Measurements from ENCODE around the gene SMARCD1.

Gene SMARCD1

GRCh38 chr12:50042693-50043092 is 42.4 kb upstream of the SMARCD1 start:
- no peaks in the 10 kb centered on the region for H4K20me1 ChIP-seq (ENCODE audit: low read depth, low read length)
- no peak overlapping the region for H3K4me3 ChIP-seq (ENCODE audit: insufficient read depth, low read length, poor library complexity, severe bottlenecking)
- H3F3A ChIP-seq (ENCODE audit: insufficient read depth): no peaks in the 10 kb centered on the region
- TF ChIP-seq EZH2phosphoT487 (conservative IDR thresholded peaks at IDR 0.05; ENCODE audit: low read length): no peak
- no peak for TF ChIP-seq CTCF (IDR thresholded peaks at IDR 0.05; ENCODE audit: insufficient read depth, low read length, poor library complexity, severe bottlenecking)
- H3K9ac ChIP-seq (ENCODE audit: low read length): no peak overlapping the region
- no peaks in the 10 kb centered on the region for H3K9me3 ChIP-seq (ENCODE audit: insufficient read depth, low read length)
- no peaks in the 10 kb centered on the region for H3K79me2 ChIP-seq (ENCODE audit: insufficient read depth, low read length)
- no peak overlapping the region for H3K4me2 ChIP-seq (ENCODE audit: low read depth, low read length, poor library complexity, severe bottlenecking)
- H3K36me3 ChIP-seq (ENCODE audit: low read length): no peaks in the 10 kb centered on the region
- H3K27me3 ChIP-seq (ENCODE audit: low read length): no peaks in the 10 kb centered on the region
- H2AFZ ChIP-seq (ENCODE audit: low read depth, low read length, severe bottlenecking): no peak overlapping the region
- no peaks in the 10 kb centered on the region for H3K9me2 ChIP-seq (replicated peaks; ENCODE audit: insufficient read depth, low read length)
- H3K27ac ChIP-seq (ENCODE audit: low read depth, low read length): no peak overlapping the region

- H3K4me2 ChIP-seq (ENCODE audit: low read depth, low read length, poor library complexity, severe bottlenecking): no peak overlapping the region
- H3K9ac ChIP-seq (ENCODE audit: low read length): no peak overlapping the region
- H3K9me3 ChIP-seq (ENCODE audit: insufficient read depth, low read length): no peaks in the 10 kb centered on the region
- TF ChIP-seq EZH2phosphoT487 (conservative IDR thresholded peaks at IDR 0.05; ENCODE audit: low read length): no peak
- TF ChIP-seq CTCF (IDR thresholded peaks at IDR 0.05; ENCODE audit: insufficient read depth, low read length, poor library complexity, severe bottlenecking): no peak
- H3K36me3 ChIP-seq (ENCODE audit: low read length): no peaks in the 10 kb centered on the region
- H3K27ac ChIP-seq (ENCODE audit: low read depth, low read length): no peak overlapping the region
- no peaks in the 10 kb centered on the region for H3K79me2 ChIP-seq (ENCODE audit: insufficient read depth, low read length)
- no peaks in the 10 kb centered on the region for H3K9me2 ChIP-seq (replicated peaks; ENCODE audit: insufficient read depth, low read length)
- H4K20me1 ChIP-seq (ENCODE audit: low read depth, low read length): no peaks in the 10 kb centered on the region
- H2AFZ ChIP-seq (ENCODE audit: low read depth, low read length, severe bottlenecking): no peak overlapping the region
- H3K4me3 ChIP-seq (ENCODE audit: insufficient read depth, low read length, poor library complexity, severe bottlenecking): no peak overlapping the region
- H3F3A ChIP-seq (ENCODE audit: insufficient read depth): no peaks in the 10 kb centered on the region
- no peaks in the 10 kb centered on the region for H3K27me3 ChIP-seq (ENCODE audit: low read length)
These were observed 41.8 kb upstream of the SMARCD1 start for GRCh38 chr12:50043308-50043707.

GRCh38 chr12:50043854-50044253 is 41.3 kb upstream of the SMARCD1 start:
- Histone ChIP-seq H3K27ac (ENCODE audit: low read depth, low read length) (no peak overlapping the region), H4K20me1 (ENCODE audit: low read depth, low read length) (no peaks in the 10 kb centered on the region), H3K27me3 (ENCODE audit: low read length) (no peaks in the 10 kb centered on the region), H3K4me3 (ENCODE audit: insufficient read depth, low read length, poor library complexity, severe bottlenecking) (no peak overlapping the region), H2AFZ (ENCODE audit: low read depth, low read length, severe bottlenecking) (no peak overlapping the region), H3K4me2 (ENCODE audit: low read depth, low read length, poor library complexity, severe bottlenecking) (no peak overlapping the region), H3K9ac (ENCODE audit: low read length) (no peak overlapping the region), H3K36me3 (ENCODE audit: low read length) (no peaks in the 10 kb centered on the region), H3K9me3 (ENCODE audit: insufficient read depth, low read length) (no peaks in the 10 kb centered on the region), H3F3A (ENCODE audit: insufficient read depth) (no peaks in the 10 kb centered on the region), H3K9me2 (replicated peaks; ENCODE audit: insufficient read depth, low read length) (no peaks in the 10 kb centered on the region), H3K79me2 (ENCODE audit: insufficient read depth, low read length) (no peaks in the 10 kb centered on the region)
- TF ChIP-seq EZH2phosphoT487 (conservative IDR thresholded peaks at IDR 0.05; ENCODE audit: low read length) (no peak), CTCF (IDR thresholded peaks at IDR 0.05; ENCODE audit: insufficient read depth, low read length, poor library complexity, severe bottlenecking) (no peak)

Measured in SU-DHL-6 (cell line).